Uterus (tissue), 4 donors: ENCODE measurements around the gene PLD1. TPM values are rescaled to one million over a fixed set of nuclear protein-coding genes. Genes with fewer than 3 reads are reported as not detected.

Experiments used
- DNase-seq, 2 donors: peaks; one replicate each; pipeline ENCODE4 v3.0.0-alpha.2; 2019 to 2020
- H3K27ac ChIP-seq, 2 donors: fragments of 200-600 bp; sonication (generic); 1 replicate in 1 of 2; 2 replicates in 1 of 2; pipeline ENCODE4 v1.5.1; 2016 to 2018
- H3K27me3 ChIP-seq, 2 donors: fragments of 200-600 bp; sonication (generic); one replicate each; pipeline ENCODE4 v1.5.1; 2018 to 2019; ENCODE audit warnings: control low read depth in 1 of 2
- H3K36me3 ChIP-seq, 2 donors: fragments of 200-600 bp; sonication (generic); one replicate each; pipeline ENCODE4 v1.5.1; 2019; ENCODE audit warnings: control low read depth in 1 of 2
- H3K4me1 ChIP-seq, 2 donors: fragments of 200-600 bp; sonication (generic); one replicate each; pipeline ENCODE4 v1.5.1; 2018 to 2019; ENCODE audit warnings: control low read depth in 1 of 2
- H3K4me3 ChIP-seq, 2 donors: fragments of 200-600 bp; sonication (generic); 1 replicate in 1 of 2; 2 replicates in 1 of 2; pipeline ENCODE4 v1.5.1; 2018 to 2019; ENCODE audit warnings: mild to moderate bottlenecking in 1 of 2
- H3K9me3 ChIP-seq, 2 donors: fragments of 200-600 bp; sonication (generic); one replicate each; pipeline ENCODE4 v1.5.1; 2019; ENCODE audit warnings: control low read depth in 1 of 2
- POLR2A ChIP-seq, 2 donors: fragments of 450-650 bp; IDR thresholded peaks; one replicate each; pipeline ENCODE4 v1.6.1; 2016; ENCODE audit warnings: antibody characterized with exemption in 2 of 2, mild to moderate bottlenecking in 1 of 2, moderate library complexity in 1 of 2
- intact Hi-C: fragments of 100-400 bp; cut with DNase I; formaldehyde crosslinking; loops from one replicate; pipeline ENCODE4 v1.15.1; 2023; ENCODE audit warnings: low total_unique reads
- total RNA-seq, 4 donors: library from RNA; depleted of rRNA in 3 of 4; stranded (reverse); fragments of >200 nt in 3 of 4; gene quantifications; one replicate each; pipeline versions ENCODE4 v1.1.0 to v1.2.4, GENCODE V29; 2014 to 2023
- TF ChIP-seq, protein P1 (sequence below), 4 experiments: fragments of 200-600 bp in 2 of 4; fragments of 450-650 bp in 2 of 4; sonication (generic) in 2 of 4; IDR thresholded peaks; one replicate each; pipeline ENCODE4 v1.5.1; 2016 to 2019; ENCODE audit warnings: antibody characterized with exemption in 4 of 4, mild to moderate bottlenecking in 2 of 4, moderate library complexity in 1 of 4
- donor health status: DM: yes; HTN: yes; CAD: no.

Gene PLD1
- total RNA-seq, 4 donors from 2014 or later: 15.6 to 94.8 (median 30.8) TPM

DNA sequence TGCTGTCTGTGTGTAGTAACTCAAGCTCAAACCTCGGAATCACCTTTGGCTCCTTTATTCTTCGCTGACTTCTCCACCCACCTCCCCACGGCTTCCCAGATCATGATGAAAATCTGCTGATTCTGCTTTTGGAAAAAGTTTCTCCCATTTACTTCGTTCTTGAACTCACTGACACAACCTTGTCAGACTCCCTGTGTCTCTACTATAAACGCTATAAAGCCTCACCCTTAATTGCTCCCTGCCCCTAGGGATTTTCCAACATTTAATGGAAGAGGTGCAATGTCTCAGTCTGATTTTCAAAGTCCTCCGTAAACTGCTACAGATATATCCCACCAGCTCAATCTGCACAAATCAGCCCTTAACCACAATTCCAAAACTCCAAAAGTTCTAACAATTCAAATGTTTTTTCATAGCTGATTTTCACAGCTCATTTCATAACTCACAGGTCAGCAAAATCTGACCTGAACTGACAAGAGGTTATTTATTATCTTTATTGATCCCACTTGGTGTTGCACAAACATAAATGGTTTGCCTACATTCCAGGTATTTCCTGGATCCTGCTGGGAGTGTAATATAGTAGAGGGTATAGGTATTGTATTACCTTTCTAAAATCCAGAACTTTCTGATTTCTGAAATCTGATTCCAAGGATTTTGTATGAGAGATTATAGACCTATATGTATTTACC lies 129.4 kb downstream of the PLD1 start:
- TF ChIP-seq, protein P1, sequence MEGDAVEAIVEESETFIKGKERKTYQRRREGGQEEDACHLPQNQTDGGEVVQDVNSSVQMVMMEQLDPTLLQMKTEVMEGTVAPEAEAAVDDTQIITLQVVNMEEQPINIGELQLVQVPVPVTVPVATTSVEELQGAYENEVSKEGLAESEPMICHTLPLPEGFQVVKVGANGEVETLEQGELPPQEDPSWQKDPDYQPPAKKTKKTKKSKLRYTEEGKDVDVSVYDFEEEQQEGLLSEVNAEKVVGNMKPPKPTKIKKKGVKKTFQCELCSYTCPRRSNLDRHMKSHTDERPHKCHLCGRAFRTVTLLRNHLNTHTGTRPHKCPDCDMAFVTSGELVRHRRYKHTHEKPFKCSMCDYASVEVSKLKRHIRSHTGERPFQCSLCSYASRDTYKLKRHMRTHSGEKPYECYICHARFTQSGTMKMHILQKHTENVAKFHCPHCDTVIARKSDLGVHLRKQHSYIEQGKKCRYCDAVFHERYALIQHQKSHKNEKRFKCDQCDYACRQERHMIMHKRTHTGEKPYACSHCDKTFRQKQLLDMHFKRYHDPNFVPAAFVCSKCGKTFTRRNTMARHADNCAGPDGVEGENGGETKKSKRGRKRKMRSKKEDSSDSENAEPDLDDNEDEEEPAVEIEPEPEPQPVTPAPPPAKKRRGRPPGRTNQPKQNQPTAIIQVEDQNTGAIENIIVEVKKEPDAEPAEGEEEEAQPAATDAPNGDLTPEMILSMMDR (IDR thresholded peaks at IDR 0.05): no peak
- no peak for TF ChIP-seq POLR2A (IDR thresholded peaks at IDR 0.05)
- no peak for DNase-seq
- Histone ChIP-seq H3K4me3 (no peak overlapping the region), H3K27me3 (no peaks in the 10 kb centered on the region), H3K27ac (no peak overlapping the region), H3K4me1 (no peaks in the 10 kb centered on the region), H3K9me3 (no peaks in the 10 kb centered on the region), H3K36me3 (no peaks in the 10 kb centered on the region)
- intact Hi-C loops: no loop called here

DNA sequence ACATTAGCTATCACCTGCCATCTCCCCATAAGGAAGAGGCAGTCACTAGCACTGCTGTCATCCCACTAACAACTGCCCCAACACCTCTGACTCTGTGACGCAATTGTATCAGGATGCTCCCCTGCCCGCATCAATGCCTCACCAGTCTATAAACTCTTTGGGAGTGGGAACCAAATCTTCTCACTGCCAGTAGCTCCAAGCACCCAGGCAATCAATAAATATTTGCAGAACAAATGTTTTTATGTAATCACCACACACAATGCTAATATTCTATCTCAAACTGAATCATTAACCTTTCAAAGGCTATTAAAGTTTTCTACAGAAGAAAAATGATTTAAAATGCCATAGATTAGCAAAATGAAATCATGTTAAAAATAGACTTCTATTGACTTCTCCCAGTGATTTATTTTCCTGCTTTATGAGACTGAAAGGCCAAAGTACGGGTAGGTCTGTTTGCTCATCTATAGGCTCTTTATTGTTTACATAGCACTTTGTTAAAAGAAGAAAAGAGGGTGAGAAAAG lies 131.3 kb downstream of the PLD1 start:
- no peaks in the 10 kb centered on the region for H3K4me1 ChIP-seq
- no peaks in the 10 kb centered on the region for H3K9me3 ChIP-seq
- no peak overlapping the region for H3K4me3 ChIP-seq
- H3K27ac ChIP-seq: no peak overlapping the region
- intact Hi-C loops: no loop called here
- H3K36me3 ChIP-seq: no peaks in the 10 kb centered on the region
- H3K27me3 ChIP-seq: no peaks in the 10 kb centered on the region
- TF ChIP-seq, protein P1 (IDR thresholded peaks at IDR 0.05): no peak
- TF ChIP-seq POLR2A (IDR thresholded peaks at IDR 0.05): no peak
- no peak for DNase-seq

DNA sequence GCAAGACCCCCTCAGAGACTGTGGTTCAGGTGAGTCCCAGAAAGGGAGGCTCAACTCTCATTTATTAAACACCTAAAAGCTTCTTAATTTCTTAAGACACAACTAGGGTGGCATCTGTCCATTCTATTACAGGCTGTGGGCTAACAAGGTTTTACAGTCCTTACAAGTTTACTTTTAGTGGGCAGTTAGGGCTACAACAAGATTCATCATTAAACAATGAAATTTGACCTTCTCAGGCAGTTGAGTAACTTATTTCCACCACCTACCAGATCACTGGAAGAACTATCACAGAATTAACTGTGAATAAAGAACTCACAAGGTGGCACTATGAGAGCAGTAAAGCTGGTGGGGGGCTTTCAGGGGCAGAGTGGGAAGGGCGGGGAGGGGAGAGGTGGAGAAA lies 132.6 kb downstream of the PLD1 start:
- no peaks in the 10 kb centered on the region for H3K27me3 ChIP-seq
- TF ChIP-seq, protein P1 (IDR thresholded peaks at IDR 0.05): no peak
- TF ChIP-seq POLR2A (IDR thresholded peaks at IDR 0.05): no peak
- intact Hi-C loops: no loop called here
- no peak overlapping the region for H3K27ac ChIP-seq
- H3K4me1 ChIP-seq: no peaks in the 10 kb centered on the region
- no peaks in the 10 kb centered on the region for H3K9me3 ChIP-seq
- no peak overlapping the region for H3K4me3 ChIP-seq
- H3K36me3 ChIP-seq: no peaks in the 10 kb centered on the region
- DNase-seq: no peak

DNA sequence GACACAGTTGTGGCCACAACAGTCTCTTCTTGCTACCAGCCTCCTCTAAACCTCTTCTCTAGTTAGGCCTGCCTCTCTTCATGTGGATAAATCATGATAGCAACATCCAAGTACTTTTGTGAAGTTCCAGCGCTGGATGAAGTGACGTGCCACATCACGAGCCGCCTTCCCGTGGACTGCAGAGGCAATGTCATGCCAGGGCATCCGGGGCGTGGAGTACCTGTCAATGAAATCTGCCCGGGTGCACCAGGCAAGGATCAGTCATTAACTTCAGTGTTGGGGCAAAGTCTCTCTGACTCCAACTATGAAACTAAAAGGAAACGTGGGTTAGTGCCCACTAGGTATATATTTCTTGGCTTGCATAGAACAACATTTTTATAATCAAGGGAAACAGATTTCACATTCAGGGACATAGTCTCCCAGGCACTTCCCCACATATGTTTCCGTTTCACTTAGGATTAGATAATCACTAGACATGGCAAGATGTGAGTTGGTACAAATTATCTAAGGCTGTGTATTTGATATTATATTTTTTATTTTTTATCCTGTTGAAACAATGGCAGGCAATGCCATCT lies 133.6 kb downstream of the PLD1 start:
- no peak overlapping the region for H3K27ac ChIP-seq
- DNase-seq: no peak
- no peaks in the 10 kb centered on the region for H3K36me3 ChIP-seq
- no peaks in the 10 kb centered on the region for H3K9me3 ChIP-seq
- TF ChIP-seq, protein P1 (IDR thresholded peaks at IDR 0.05): no peak
- TF ChIP-seq POLR2A (IDR thresholded peaks at IDR 0.05): no peak
- no peak overlapping the region for H3K4me3 ChIP-seq
- H3K27me3 ChIP-seq: no peaks in the 10 kb centered on the region
- intact Hi-C loops: no loop called here
- no peaks in the 10 kb centered on the region for H3K4me1 ChIP-seq

DNA sequence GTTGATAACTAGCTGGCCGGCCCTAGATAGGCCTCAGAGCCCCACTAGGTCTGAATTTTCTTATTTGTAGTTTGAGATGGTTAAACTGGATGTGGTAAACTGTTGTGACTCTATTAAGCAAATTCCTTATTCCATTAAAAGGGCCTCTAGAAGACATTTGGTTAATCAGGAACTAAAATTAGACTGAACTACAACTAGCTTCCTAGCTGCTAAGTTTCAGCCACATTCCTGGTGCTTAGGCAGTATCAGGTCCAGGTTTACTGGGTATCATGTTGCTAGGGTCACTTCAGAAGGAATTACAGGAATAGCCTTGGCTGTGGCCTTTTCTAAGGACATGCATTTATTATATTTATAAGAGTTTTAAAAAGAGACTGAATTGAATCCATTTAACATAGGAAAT lies 136.3 kb downstream of the PLD1 start:
- no peak for TF ChIP-seq POLR2A (IDR thresholded peaks at IDR 0.05)
- TF ChIP-seq, protein P1 (IDR thresholded peaks at IDR 0.05): no peak
- intact Hi-C loops: no loop called here
- H3K4me3 ChIP-seq: no peak overlapping the region
- H3K36me3 ChIP-seq: no peaks in the 10 kb centered on the region
- no peaks in the 10 kb centered on the region for H3K27me3 ChIP-seq
- no peak overlapping the region for H3K27ac ChIP-seq
- H3K9me3 ChIP-seq: no peaks in the 10 kb centered on the region
- no peaks in the 10 kb centered on the region for H3K4me1 ChIP-seq
- no peak for DNase-seq
